IPS-20b (cell line): ENCODE results near the gene SPOPL.

Experiments used
- H3K27ac ChIP-seq: one replicate; pipeline ENCODE4 v1.5.1; 2013; ENCODE audit warnings: low read length
- H3K27me3 ChIP-seq: 2 replicates; pipeline ENCODE4 v1.6.1; 2013; ENCODE audit warnings: mild to moderate bottlenecking, low read length, inconsistent platforms; ENCODE audit not compliant: insufficient read depth
- H3K36me3 ChIP-seq: 2 replicates; pipeline ENCODE4 v1.6.1; 2013; ENCODE audit warnings: low read depth, mild to moderate bottlenecking, inconsistent platforms, low read length, moderate library complexity; ENCODE audit not compliant: insufficient read depth
- H3K4me1 ChIP-seq: 2 replicates; pipeline ENCODE4 v1.6.1; 2013; ENCODE audit warnings: mild to moderate bottlenecking, control low read depth, inconsistent platforms, low read length, moderate library complexity; ENCODE audit not compliant: insufficient read depth
- H3K4me3 ChIP-seq: 2 replicates; pipeline ENCODE4 v1.5.1; 2013; ENCODE audit warnings: mild to moderate bottlenecking, low read length, inconsistent platforms
- H3K9ac ChIP-seq: 2 replicates; pipeline ENCODE4 v1.6.1; 2013; ENCODE audit warnings: low read depth, mild to moderate bottlenecking, inconsistent platforms, low read length, moderate library complexity
- H3K9me3 ChIP-seq: 2 replicates; pipeline ENCODE4 v1.6.1; 2013; ENCODE audit warnings: mild to moderate bottlenecking, low read depth, low read length, inconsistent platforms; ENCODE audit not compliant: insufficient read depth

The SPOPL gene

DNA sequence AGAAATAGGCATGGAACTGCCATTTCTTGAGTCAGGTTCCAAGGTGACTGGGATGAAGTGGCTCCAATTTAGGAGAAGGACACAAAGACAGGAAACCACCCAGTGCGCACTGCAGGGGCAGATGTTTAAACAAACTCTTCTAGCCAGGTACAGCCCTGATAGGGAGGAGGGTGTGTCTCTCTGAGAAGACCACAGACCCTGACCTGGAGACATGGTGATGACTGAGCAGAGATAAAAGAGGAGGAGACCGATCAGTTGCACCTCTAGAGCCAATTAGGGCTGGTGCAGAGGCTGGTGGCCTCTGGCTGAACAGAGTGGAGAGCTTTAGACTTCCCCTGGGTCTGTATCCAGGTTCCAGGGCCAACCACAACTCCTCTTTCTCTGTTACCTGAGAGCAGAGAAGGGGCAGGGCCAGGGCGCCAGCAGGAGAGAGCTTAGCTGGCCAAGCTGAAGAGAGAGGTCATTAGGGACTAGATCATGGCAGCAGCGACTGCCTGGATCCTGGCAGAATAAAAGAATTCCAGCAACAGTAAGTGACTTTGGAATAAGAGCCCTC, 5.4 kb upstream of the SPOPL start:
- H3K27ac ChIP-seq = no peak overlapping the region

DNA sequence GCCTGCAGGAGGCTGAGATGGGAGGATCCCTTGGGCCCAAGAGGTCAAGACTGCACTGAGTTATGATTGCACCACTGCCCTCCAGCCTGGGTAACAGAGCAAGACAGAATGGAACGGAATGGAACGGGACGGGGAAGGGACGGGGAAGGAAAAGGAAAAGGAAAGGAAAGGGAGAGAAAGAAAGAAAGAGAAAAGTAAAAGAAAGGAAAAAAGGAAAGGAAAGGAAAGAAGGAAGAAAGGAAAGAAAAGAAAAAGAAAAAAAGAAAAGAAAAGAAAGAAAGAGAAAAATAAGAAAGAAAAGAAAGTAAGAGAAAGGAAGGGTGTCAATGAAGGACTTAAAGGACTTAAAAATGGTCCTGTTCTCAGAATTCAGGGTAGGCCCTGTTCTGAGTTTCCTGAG, 4.3 kb upstream of the SPOPL start:
- H3K9me3 ChIP-seq = no peaks in the 10 kb centered on the region
- no peak overlapping the region for H3K9ac ChIP-seq
- no peaks in the 10 kb centered on the region for H3K4me1 ChIP-seq
- H3K4me3 ChIP-seq = no peak overlapping the region
- no peaks in the 10 kb centered on the region for H3K27me3 ChIP-seq
- no peak overlapping the region for H3K27ac ChIP-seq
- H3K36me3 ChIP-seq = no peaks in the 10 kb centered on the region

More for the DNA sequence above, 5.4 kb upstream of the SPOPL start:
- Histone ChIP-seq H3K9ac (no peak overlapping the region), H3K27me3 (no peaks in the 10 kb centered on the region), H3K4me1 (no peaks in the 10 kb centered on the region), H3K36me3 (no peaks in the 10 kb centered on the region), H3K4me3 (no peak overlapping the region), H3K9me3 (no peaks in the 10 kb centered on the region)

DNA sequence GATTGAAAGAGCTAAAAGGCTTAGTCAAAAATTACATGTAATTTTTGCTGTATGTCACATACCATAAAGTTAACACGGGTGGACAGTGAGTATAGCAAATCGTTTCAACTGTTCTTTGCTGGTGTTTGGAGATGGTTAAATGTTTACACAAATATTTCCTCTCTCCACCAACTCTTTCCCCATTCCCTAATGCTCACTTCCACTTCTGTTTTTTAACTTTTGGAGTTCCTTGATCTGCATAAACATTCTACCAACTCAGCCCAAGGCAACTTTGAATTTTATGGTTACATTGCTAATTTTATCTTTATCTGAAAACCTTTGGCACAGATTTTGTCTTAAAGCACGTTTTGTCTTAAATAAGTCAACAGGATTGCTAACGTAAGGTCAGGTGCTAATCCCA, 1.9 kb upstream of the SPOPL start:
- H3K4me3 ChIP-seq = no peak overlapping the region
- H3K9ac ChIP-seq = no peak overlapping the region
- no peaks in the 10 kb centered on the region for H3K27me3 ChIP-seq
- H3K36me3 ChIP-seq = no peaks in the 10 kb centered on the region
- H3K9me3 ChIP-seq = no peaks in the 10 kb centered on the region
- no peak overlapping the region for H3K27ac ChIP-seq
- H3K4me1 ChIP-seq = peaks cover 16% of the 10 kb centered on the region

DNA sequence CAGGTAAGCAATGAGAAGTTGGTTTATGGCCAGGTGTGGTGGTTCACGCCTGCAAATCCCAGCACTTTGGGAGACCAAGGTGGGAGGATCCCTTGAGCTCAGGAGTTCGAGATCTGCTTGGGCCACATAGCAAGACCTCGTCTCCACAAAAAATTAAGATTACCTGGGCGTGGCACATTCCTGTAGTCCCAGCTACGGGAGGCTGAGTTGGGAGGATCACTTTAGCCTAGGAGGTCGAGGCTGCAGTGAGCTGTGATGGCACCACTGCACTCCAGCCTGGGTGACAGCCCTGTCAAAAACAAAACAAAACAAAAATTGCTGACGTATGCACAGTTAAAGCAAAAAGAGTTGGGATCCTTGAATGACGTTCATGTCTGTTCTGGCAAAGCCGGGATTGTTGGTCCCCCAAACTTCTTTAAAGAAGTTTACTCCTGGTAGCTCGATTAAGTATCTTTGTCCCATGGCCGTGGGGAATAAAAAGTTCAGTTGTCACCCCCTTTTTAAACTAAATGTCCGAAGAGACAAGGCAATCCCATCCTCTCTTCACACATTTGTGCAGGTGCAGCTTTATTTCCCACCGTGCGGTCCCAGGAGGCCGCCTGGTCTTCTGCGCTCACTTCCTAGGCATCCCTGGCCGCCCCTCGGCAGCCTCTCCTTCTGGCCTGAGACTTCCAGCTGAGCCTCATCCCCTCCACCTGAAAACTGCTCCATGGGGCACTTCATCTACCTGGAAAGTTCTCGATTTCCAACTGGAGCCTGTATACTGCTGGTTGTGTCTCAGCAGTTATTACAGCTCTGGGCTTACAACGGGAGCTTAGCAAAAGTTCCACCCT, 762 bp upstream of the SPOPL start:
- no peaks in the 10 kb centered on the region for H3K27me3 ChIP-seq
- H3K9ac ChIP-seq = peak overlapping the region; percentile 97
- peak overlapping the region; percentile 99 for H3K4me3 ChIP-seq

DNA sequence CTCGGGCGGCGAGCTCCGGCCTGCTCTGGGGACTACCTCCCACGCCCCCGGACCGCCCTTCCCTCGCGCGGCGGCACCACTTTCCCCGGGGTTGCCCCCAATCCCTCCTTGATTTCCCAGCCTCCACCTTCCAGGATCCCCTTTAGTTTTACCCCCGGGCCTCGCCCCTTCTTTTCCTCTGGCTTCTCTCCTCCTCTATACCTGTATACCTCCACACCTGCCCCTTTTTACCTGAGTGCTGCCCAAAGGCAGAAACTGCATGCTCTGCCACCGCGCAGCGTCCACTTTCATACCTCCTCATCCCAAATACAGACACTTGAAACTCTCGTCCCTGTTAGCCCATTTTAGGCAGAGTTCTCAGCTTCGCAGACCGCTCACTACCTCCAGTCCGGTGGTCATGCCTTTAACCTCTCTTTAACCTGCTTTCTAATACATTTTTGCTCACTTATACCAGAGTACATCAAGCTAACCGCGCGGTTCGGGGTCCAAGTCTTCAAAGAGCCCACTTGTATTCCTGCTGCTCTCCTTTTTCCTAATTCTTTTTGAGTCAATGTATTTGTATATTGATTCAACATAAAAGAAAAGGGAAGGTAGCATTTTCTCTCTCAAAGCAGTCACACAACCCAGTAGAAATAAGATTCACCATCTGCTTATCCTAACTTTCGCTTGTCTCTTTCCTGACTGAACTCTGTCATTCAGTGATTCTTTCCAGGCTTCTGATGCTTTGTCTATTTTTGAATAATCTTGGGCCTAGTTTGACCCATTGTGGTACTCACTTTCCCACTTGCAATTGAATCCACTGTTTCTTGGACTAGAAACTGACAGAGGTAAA, 901 bp downstream of the SPOPL start:
- Histone ChIP-seq H3K9me3 (no peaks in the 10 kb centered on the region), H3K4me1 (peaks cover 24% of the 10 kb centered on the region), H3K4me3 (peak overlapping the region; percentile 100), H3K9ac (peak overlapping the region; percentile 92), H3K36me3 (no peaks in the 10 kb centered on the region), H3K27ac (peak overlapping the region; percentile 63), H3K27me3 (no peaks in the 10 kb centered on the region)

More for the DNA sequence above, 762 bp upstream of the SPOPL start:
- Histone ChIP-seq H3K27ac (peak overlapping the region; percentile 89), H3K9me3 (no peaks in the 10 kb centered on the region), H3K4me1 (peaks cover 17% of the 10 kb centered on the region), H3K36me3 (no peaks in the 10 kb centered on the region)

DNA sequence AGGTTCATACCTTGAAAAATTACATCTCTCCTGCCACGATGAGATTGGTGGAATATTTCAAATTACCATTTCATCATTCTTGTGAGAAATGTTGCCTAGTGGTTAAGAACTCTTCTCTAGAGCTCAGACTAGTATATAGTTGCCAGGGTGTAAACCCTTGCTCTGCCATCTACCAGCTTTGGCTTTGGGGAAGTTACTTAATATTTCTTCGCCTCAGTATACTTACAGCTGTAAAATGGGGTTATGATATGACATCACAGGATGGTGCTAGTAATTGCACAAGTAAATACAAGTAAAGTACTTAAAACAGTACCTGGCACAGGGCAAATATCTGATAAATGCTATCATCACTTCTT, 1.5 kb downstream of the SPOPL start:
- Histone ChIP-seq H3K27ac (no peak overlapping the region), H3K9ac (peak overlapping the region; percentile 92; the same call in 1 of the 2 replicates), H3K9me3 (no peaks in the 10 kb centered on the region), H3K27me3 (no peaks in the 10 kb centered on the region), H3K4me1 (peaks cover 24% of the 10 kb centered on the region), H3K4me3 (peak overlapping the region; percentile 100), H3K36me3 (no peaks in the 10 kb centered on the region)

DNA sequence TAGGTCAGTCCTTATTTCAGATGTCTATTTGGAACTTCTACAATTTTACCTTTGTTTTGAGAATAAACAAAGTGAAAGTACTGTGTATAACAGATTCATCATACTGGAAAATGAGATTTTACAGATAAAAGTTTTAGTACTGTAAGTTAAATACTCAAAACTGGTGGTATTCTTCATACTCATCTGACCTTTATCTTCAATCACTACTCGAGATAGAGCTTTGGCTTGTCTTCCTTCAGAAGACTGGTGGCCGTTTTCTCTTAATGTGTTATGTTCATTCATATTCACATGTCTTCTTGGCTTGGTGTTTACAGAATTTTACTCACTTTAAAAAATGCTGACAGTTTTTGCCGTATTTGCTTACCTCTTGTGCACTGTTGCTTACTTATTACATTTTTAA, 2.1 kb downstream of the SPOPL start:
- Histone ChIP-seq H3K4me1 (peaks cover 24% of the 10 kb centered on the region), H3K9me3 (no peaks in the 10 kb centered on the region), H3K27ac (no peak overlapping the region), H3K4me3 (peak overlapping the region; percentile 100), H3K27me3 (no peaks in the 10 kb centered on the region), H3K9ac (peak overlapping the region; percentile 92; the same call in 1 of the 2 replicates), H3K36me3 (no peaks in the 10 kb centered on the region)

DNA sequence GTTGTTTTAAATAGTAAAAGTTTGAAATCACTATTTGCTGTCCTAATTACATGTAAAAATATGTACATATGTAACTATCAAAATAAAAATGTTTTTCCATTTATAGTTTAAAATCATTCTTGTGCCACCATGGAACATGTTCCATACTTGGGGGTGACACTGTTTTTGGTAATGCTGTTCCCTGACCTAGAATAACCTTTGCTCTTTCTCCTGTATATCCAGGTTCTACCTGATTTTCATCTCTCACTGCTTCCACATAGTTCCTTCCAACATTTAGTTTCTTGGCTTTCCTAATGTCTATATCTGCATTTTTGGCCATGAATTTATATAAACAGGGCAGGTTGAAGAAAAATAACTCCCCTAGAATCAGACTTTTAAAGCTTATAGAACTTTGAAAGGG, 2.5 kb downstream of the SPOPL start:
- H3K9ac ChIP-seq = no peak overlapping the region
- peak overlapping the region; percentile 100 for H3K4me3 ChIP-seq
- H3K27ac ChIP-seq = no peak overlapping the region
- H3K27me3 ChIP-seq = no peaks in the 10 kb centered on the region
- H3K4me1 ChIP-seq = peaks cover 24% of the 10 kb centered on the region
- no peaks in the 10 kb centered on the region for H3K9me3 ChIP-seq
- H3K36me3 ChIP-seq = no peaks in the 10 kb centered on the region

DNA sequence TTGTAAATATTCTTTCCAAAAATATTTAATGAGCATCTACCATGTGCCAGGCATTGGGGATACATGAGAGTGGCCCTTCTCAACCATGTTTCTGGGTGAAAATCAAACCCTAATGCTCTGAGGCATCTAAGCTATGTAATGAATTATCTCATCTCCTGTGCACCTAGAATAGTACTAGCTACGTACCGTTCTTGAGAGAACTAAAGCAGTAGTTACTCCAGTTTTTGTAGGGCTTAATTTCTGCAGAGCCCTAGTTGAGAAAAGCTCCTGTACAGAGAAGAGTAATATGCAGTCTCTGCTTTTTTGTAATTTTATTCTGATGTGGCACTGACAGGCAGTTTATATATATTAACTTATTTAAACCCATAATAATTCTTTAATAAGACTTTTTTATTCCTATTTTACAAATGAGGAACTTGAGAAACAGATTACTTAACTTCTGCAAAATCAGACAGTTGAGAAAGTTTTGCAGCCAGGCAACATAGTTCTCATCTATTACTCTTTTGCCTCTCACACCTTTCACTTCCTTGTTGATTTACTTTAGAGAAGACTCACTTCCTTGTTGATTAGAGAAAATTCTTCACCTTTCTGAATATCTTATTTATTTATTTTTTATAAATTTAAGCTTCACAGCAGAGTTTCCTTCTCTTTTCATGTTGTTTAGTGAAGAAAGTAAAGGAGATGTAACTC, 3.1 kb downstream of the SPOPL start:
- H3K4me1 ChIP-seq = peaks cover 24% of the 10 kb centered on the region
- no peaks in the 10 kb centered on the region for H3K9me3 ChIP-seq
- no peaks in the 10 kb centered on the region for H3K27me3 ChIP-seq
- H3K4me3 ChIP-seq = peak overlapping the region; percentile 100
- no peak overlapping the region for H3K9ac ChIP-seq
- H3K27ac ChIP-seq = no peak overlapping the region
- H3K36me3 ChIP-seq = no peaks in the 10 kb centered on the region

DNA sequence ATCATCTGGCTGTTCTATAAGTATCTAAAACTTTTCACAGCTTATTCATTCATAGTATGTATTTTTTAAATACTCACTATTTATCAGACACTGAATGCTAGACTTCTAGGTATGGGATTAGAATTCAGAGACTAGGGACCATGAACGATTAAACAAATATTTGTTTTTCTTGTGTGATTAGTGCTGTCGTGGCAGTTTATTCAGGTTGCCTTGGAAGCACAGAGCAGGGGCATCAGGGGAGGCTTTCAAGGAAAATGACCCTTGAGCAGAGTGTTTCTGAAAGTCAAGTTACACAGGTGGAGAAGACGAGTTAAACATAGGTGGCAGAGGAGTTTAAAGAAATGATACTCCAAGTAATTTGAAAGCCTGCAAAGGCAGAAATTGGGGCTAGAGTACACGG, 5.7 kb downstream of the SPOPL start:
- H3K27me3 ChIP-seq = no peaks in the 10 kb centered on the region

DNA sequence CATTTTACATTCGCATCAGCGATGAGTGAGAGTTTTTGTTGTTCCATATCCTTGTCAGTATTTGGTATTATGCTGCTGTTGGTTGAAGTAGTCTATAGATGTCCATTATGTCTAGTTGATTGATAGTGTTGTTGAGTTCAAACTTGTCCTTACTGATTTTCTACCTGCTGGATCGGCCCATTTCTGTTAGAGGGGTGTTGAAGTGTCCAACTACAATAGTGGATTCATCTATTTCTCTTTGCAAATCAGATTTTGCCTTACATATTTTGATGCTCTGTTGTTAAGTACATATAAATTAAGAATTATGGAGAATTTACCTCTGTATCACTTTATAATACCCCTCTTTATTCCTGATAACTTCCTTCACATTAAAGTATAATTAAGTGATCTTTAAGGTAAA, 8.7 kb downstream of the SPOPL start:
- H3K27ac ChIP-seq = no peak overlapping the region
- H3K9ac ChIP-seq = no peak overlapping the region
- peaks cover 18% of the 10 kb centered on the region; the same call in 1 of the 2 replicates for H3K4me1 ChIP-seq
- H3K36me3 ChIP-seq = no peaks in the 10 kb centered on the region
- no peaks in the 10 kb centered on the region for H3K9me3 ChIP-seq
- no peak overlapping the region for H3K4me3 ChIP-seq
- no peaks in the 10 kb centered on the region for H3K27me3 ChIP-seq

More for the DNA sequence above, 5.7 kb downstream of the SPOPL start:
- H3K27ac ChIP-seq = no peak overlapping the region
- no peaks in the 10 kb centered on the region for H3K9me3 ChIP-seq
- no peak overlapping the region for H3K9ac ChIP-seq
- no peak overlapping the region for H3K4me3 ChIP-seq
- H3K36me3 ChIP-seq = no peaks in the 10 kb centered on the region
- peaks cover 24% of the 10 kb centered on the region for H3K4me1 ChIP-seq
